ENCODE results near the gene PGAP3. TPM values are rescaled to one million over a fixed set of nuclear protein-coding genes. Genes with fewer than 3 reads are reported as not detected.

The PGAP3 gene
- polyA plus RNA-seq, 1 experiment: 9.6 TPM

DNA sequence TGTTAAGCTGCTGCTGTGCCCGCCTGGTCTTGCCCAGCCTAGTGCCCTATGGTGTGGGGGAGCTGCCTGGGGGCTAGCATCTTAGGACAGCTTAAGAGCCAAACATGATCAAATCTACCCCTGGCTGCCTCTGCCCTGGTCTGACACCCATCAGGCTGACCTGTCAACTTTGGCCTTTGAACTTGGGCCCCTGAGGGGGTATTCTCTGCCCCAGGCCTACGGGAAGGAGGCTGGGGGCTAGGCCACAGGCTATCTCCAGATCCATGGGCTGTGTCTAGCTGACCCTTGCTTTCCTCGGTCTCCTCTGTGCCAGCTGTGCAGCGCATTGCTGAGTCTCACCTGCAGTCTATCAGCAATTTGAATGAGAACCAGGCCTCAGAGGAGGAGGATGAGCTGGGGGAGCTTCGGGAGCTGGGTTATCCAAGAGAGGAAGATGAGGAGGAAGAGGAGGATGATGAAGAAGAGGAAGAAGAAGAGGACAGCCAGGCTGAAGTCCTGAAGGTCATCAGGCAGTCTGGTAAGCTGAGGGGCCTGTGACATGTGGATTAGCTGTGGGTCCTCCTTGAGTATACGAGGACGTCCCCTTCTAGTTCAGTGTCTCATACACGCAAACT lies 54.2 kb downstream of the PGAP3 start:
- Histone ChIP-seq H3K4me3 (ENCODE audit: low read depth, low read length) (no peak overlapping the region), H3K27me3 (ENCODE audit: control insufficient read depth, insufficient read depth, low read length) (peaks cover 34% of the 10 kb centered on the region), H3K27ac (ENCODE audit: low read depth, low read length) (no peak overlapping the region), H3K9me3 (ENCODE audit: control insufficient read depth, insufficient read depth, low read length) (no peaks in the 10 kb centered on the region)
- no peak for DNase-seq (ENCODE audit: low read depth, low spot score)
- ChIA-PET CTCF (interaction anchor here (0.7 to 5.4 kb wide), 10 partner anchors 11 to 131 kb away, joined by 3 to 114 read pairs (median 3); partner anchors contain the start of gene TCAP), POLR2A (interaction anchor here (0.6 kb wide), 1 partner anchor 96 kb away, joined by 5 read pairs; no protein-coding TSS in a partner anchor)
- TF ChIP-seq, protein P1, sequence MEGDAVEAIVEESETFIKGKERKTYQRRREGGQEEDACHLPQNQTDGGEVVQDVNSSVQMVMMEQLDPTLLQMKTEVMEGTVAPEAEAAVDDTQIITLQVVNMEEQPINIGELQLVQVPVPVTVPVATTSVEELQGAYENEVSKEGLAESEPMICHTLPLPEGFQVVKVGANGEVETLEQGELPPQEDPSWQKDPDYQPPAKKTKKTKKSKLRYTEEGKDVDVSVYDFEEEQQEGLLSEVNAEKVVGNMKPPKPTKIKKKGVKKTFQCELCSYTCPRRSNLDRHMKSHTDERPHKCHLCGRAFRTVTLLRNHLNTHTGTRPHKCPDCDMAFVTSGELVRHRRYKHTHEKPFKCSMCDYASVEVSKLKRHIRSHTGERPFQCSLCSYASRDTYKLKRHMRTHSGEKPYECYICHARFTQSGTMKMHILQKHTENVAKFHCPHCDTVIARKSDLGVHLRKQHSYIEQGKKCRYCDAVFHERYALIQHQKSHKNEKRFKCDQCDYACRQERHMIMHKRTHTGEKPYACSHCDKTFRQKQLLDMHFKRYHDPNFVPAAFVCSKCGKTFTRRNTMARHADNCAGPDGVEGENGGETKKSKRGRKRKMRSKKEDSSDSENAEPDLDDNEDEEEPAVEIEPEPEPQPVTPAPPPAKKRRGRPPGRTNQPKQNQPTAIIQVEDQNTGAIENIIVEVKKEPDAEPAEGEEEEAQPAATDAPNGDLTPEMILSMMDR (IDR thresholded peaks at IDR 0.05; ENCODE audit: low read depth, low read length): no peak

DNA sequence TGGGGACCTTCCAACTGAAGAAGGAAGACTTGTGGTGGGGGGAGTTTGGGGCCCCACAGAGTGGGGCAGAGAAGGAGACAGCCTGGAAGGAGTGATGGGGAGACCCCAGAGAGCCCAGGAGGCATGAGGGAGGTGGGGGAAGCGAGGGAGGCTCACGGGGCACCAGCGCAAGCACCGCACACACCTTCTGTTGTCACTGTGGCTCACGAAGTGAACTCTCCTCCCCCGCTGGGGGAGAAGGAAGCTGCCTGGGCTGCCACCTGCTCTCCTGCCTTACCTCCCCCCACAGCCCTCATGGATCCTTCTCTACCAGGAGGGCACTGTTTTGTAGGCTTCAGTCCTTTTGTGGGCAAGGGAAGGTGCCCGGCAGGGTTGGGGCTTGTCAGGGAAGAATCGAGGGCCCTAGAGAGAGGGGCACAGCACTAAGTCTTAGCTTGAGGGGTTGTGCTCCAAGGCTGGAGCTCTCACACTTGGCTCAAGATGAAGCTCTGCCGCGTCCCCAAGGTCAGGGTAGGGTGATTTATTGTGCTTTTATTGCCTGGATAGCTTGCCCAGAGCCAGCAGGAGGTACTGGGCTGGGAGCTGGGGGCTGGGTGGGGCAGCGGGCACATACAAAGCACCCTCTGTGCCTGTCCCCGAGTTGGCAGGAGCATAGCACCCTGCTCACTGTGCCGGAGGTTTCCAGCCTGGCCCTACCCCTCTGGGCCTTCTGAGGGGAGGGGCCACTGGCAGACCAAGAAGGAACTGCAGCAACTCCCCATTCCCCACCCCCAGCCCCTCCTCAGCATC lies 55.5 kb downstream of the PGAP3 start:
- DNase-seq (ENCODE audit: low read depth, low spot score): no peak
- POLR2A ChIA-PET: no interaction called here
- CTCF ChIA-PET: interaction anchor here (0.7 to 5.4 kb wide), 4 partner anchors 9 to 84 kb away, joined by 3 to 114 read pairs (median 4); no protein-coding TSS in a partner anchor
- TF ChIP-seq, protein P1 (IDR thresholded peaks at IDR 0.05; ENCODE audit: low read depth, low read length): no peak
- H3K27me3 ChIP-seq (ENCODE audit: control insufficient read depth, insufficient read depth, low read length): peaks cover 47% of the 10 kb centered on the region
- no peaks in the 10 kb centered on the region for H3K9me3 ChIP-seq (ENCODE audit: control insufficient read depth, insufficient read depth, low read length)
- H3K4me3 ChIP-seq (ENCODE audit: low read depth, low read length): no peak overlapping the region
- no peak overlapping the region for H3K27ac ChIP-seq (ENCODE audit: low read depth, low read length)

DNA sequence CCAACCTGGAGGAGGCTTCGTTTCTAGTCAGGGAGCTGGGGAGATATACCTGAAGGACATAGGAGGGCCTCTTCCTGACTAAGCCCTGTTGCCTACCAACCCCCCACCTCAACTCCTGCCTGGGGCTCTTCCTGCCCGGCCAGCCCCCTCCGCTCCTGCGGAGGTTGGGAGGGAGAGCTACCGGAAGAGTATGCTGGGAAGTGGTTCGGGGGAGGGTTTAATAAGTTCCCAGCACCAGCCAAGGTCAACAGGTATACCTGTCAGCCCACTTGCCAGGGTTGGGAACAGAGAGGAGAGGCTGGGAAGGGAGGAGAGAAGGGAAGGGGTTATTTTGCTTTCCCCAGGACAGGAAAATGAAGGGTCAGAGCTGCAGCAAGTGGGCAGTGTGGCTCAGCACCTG lies 56.5 kb downstream of the PGAP3 start:
- H3K9me3 ChIP-seq (ENCODE audit: control insufficient read depth, insufficient read depth, low read length): no peaks in the 10 kb centered on the region
- no peak overlapping the region for H3K4me3 ChIP-seq (ENCODE audit: low read depth, low read length)
- H3K27me3 ChIP-seq (ENCODE audit: control insufficient read depth, insufficient read depth, low read length): peaks cover 54% of the 10 kb centered on the region
- ChIA-PET POLR2A (interaction anchor here (0.6 kb wide), 1 partner anchor 329 kb away, joined by 7 read pairs; no protein-coding TSS in a partner anchor), CTCF (interaction anchor here (0.6 to 5.4 kb wide), 5 partner anchors 9 to 87 kb away, joined by 3 to 114 read pairs (median 3); no protein-coding TSS in a partner anchor)
- H3K27ac ChIP-seq (ENCODE audit: low read depth, low read length): no peak overlapping the region
- TF ChIP-seq, protein P1 (IDR thresholded peaks at IDR 0.05; ENCODE audit: low read depth, low read length): no peak
- DNase-seq (ENCODE audit: low read depth, low spot score): no peak

DNA sequence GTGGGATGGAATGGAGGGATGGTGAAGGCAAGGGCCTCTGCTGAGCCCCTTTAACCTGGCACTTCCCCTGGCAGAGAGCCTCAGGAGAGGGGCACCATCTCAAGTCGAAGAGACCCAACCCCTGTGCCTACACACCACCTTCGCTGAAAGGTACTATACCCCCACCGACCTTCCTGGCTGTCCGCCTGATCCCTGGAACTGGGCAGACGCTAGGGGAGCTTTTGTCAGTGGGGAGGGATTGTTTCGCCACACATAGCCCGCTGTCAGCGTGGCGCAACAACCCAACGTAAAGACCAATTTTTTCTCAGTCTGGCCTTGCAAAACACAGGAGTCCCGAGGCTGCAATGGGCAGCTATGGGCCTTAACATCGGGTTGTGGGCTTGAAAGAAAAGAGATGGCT lies 58.0 kb downstream of the PGAP3 start:
- Histone ChIP-seq H3K9me3 (ENCODE audit: control insufficient read depth, insufficient read depth, low read length) (no peaks in the 10 kb centered on the region), H3K27me3 (ENCODE audit: control insufficient read depth, insufficient read depth, low read length) (peaks cover 69% of the 10 kb centered on the region)
- POLR2A ChIA-PET: no interaction called here

More for the DNA sequence above, 58.0 kb downstream of the PGAP3 start:
- CTCF ChIA-PET: interaction anchor here (0.8 kb wide), 1 partner anchor 8 kb away, joined by 6 read pairs; no protein-coding TSS in a partner anchor
- TF ChIP-seq, protein P1 (IDR thresholded peaks at IDR 0.05; ENCODE audit: low read depth, low read length): no peak
- Histone ChIP-seq H3K4me3 (ENCODE audit: low read depth, low read length) (no peak overlapping the region), H3K27ac (ENCODE audit: low read depth, low read length) (no peak overlapping the region)
- DNase-seq (ENCODE audit: low read depth, low spot score): no peak
